Measurements from ENCODE around the gene WNK2.

DNA sequence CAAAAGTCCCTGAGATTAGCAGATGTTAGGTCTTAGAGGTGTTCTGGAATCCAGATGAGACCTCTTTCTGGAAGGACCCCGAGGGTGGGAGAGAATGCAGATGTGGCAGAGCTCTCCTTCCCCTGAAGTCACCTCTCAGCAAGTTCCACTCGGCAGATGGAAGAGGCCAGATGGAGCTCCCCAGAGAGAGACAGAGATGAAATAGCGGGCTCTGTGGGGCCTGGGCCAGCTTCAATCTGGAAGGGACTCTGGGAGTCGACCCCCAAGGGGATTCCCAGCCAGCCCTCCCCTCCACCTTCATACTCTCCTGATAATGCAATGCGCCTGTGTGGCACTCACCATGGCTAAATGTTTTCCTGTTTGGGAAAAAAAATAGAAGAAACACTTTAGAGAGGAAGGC is 60.2 kb downstream of the WNK2 start:
- TF ChIP-seq, protein P1, sequence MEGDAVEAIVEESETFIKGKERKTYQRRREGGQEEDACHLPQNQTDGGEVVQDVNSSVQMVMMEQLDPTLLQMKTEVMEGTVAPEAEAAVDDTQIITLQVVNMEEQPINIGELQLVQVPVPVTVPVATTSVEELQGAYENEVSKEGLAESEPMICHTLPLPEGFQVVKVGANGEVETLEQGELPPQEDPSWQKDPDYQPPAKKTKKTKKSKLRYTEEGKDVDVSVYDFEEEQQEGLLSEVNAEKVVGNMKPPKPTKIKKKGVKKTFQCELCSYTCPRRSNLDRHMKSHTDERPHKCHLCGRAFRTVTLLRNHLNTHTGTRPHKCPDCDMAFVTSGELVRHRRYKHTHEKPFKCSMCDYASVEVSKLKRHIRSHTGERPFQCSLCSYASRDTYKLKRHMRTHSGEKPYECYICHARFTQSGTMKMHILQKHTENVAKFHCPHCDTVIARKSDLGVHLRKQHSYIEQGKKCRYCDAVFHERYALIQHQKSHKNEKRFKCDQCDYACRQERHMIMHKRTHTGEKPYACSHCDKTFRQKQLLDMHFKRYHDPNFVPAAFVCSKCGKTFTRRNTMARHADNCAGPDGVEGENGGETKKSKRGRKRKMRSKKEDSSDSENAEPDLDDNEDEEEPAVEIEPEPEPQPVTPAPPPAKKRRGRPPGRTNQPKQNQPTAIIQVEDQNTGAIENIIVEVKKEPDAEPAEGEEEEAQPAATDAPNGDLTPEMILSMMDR (tag by site-specific recombination; IDR thresholded peaks at IDR 0.05), result no peak
- TF ChIP-seq ZNF747 (tag by site-specific recombination; IDR thresholded peaks at IDR 0.05) (no peak), SCRT1 (tag by site-specific recombination; IDR thresholded peaks at IDR 0.05; ENCODE audit: borderline replicate concordance) (no peak), ZNF398 (tag by site-specific recombination; IDR thresholded peaks at IDR 0.05) (no peak), YY1 (tag by site-specific recombination; IDR thresholded peaks at IDR 0.05) (no peak), ZNF792 (tag by site-specific recombination; IDR thresholded peaks at IDR 0.05) (no peak)

All from HEK293 (cell line).